ENCODE results near the gene FOXP1. TPM values are rescaled to one million over a fixed set of nuclear protein-coding genes. Genes with fewer than 3 reads are reported as not detected.

The FOXP1 gene
- total and polyA plus RNA-seq, 8 donors = 95.1 to 143 (median 123) TPM

- no peak for ATAC-seq
- Histone ChIP-seq H3K36me3 (no peaks in the 10 kb centered on the region), H3K27ac (no peak overlapping the region), H3K4me1 (no peaks in the 10 kb centered on the region), H3K27me3 (no peaks in the 10 kb centered on the region), H3K4me3 (no peak overlapping the region), H3K9me3 (no peaks in the 10 kb centered on the region)
- DNase-seq = no peak
- intact Hi-C loops (cut with DNase I) = no loop called here
- no peak for TF ChIP-seq CTCF (IDR thresholded peaks at IDR 0.05)
These were observed 19.2 kb downstream of the FOXP1 start for GRCh38 chr3:71564361-71564760.

GRCh38 chr3:71563827-71564226 is 19.7 kb downstream of the FOXP1 start:
- Histone ChIP-seq H3K36me3 (no peaks in the 10 kb centered on the region), H3K4me3 (no peak overlapping the region), H3K27me3 (no peaks in the 10 kb centered on the region), H3K4me1 (no peaks in the 10 kb centered on the region), H3K27ac (no peak overlapping the region), H3K9me3 (no peaks in the 10 kb centered on the region)
- ATAC-seq (no peak), DNase-seq (no peak)
- intact Hi-C loops (cut with DNase I) = no loop called here
- no peak for TF ChIP-seq CTCF (IDR thresholded peaks at IDR 0.05)

GRCh38 chr3:71562938-71563337 is 20.6 kb downstream of the FOXP1 start:
- DNase-seq (no peak), ATAC-seq (no peak)
- H3K9me3 ChIP-seq = no peaks in the 10 kb centered on the region
- no peak overlapping the region for H3K4me3 ChIP-seq
- intact Hi-C loops (cut with DNase I) = no loop called here
- no peaks in the 10 kb centered on the region for H3K27me3 ChIP-seq
- H3K27ac ChIP-seq = no peak overlapping the region
- no peak for TF ChIP-seq CTCF (IDR thresholded peaks at IDR 0.05)
- H3K36me3 ChIP-seq = no peaks in the 10 kb centered on the region
- H3K4me1 ChIP-seq = no peaks in the 10 kb centered on the region

- no peak for TF ChIP-seq CTCF (IDR thresholded peaks at IDR 0.05)
- Histone ChIP-seq H3K4me3 (no peak overlapping the region), H3K36me3 (no peaks in the 10 kb centered on the region), H3K9me3 (no peaks in the 10 kb centered on the region), H3K27ac (no peak overlapping the region), H3K4me1 (no peaks in the 10 kb centered on the region), H3K27me3 (no peaks in the 10 kb centered on the region)
- intact Hi-C loops (cut with DNase I) = no loop called here
- DNase-seq = no peak
- no peak for ATAC-seq
These were observed 22.9 kb downstream of the FOXP1 start for GRCh38 chr3:71560665-71561064.

- no peak for ATAC-seq
- H3K9me3 ChIP-seq = no peaks in the 10 kb centered on the region
- no peak overlapping the region for H3K27ac ChIP-seq
- no peak for TF ChIP-seq CTCF (IDR thresholded peaks at IDR 0.05)
- no peak for DNase-seq
- no peaks in the 10 kb centered on the region for H3K36me3 ChIP-seq
- no peaks in the 10 kb centered on the region for H3K27me3 ChIP-seq
- peaks cover 0 to 7% of the 10 kb centered on the region in 2 donors for H3K4me1 ChIP-seq
- no peak overlapping the region for H3K4me3 ChIP-seq
- intact Hi-C loops (cut with DNase I) = no loop called here
These were observed 23.9 kb downstream of the FOXP1 start for GRCh38 chr3:71559578-71560162.
